Measurements from ENCODE around the gene PIH1D1. TPM values are rescaled to one million over a fixed set of nuclear protein-coding genes. Genes with fewer than 3 reads are reported as not detected.
A peak's percentile ranks its signal among the peaks of the same experiment; 100 is the strongest.
"Not testable (repeated sequence)": the region's sequence is repeated elsewhere in the genome, so short reads cannot be mapped to it uniquely, and the experiment has no call there.

Gene PIH1D1
- total RNA-seq, 1 donor from 2014 or later = 66.3 TPM

- DNase-seq (ENCODE audit: extremely low read depth, low read depth, low spot score) = no peak
Observed at GRCh38 chr19:49456326-49456725, 4.7 kb upstream of the PIH1D1 start.

- DNase-seq (ENCODE audit: extremely low read depth, low read depth, low spot score) = no peak
Observed at GRCh38 chr19:49455773-49456172, 4.2 kb upstream of the PIH1D1 start.

DNA sequence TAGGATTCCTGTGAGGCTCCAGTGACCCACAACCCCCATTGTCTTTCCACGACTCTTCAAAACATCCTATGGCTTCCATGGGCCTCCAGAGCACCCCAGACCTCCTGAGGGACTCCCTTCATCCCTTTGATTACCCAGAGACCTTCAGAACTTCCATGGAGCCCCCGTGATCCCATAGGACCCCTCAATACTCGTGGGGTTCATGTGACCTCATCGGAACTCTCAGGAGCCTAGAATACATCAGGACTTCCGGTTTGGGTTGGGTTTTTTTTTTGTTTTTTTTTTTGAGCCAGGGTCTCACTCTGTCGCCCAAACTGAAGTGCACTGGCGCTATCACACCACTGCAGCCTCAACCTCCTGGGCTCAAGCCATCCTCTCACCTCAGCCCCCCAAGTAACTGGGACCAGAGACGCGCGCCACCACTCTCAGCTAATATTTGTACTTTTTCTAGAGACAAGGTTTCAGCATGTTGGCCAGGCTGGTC lies 2.2 kb upstream of the PIH1D1 start:
- DNase-seq (ENCODE audit: extremely low read depth, low read depth, low spot score) = no peak

DNA sequence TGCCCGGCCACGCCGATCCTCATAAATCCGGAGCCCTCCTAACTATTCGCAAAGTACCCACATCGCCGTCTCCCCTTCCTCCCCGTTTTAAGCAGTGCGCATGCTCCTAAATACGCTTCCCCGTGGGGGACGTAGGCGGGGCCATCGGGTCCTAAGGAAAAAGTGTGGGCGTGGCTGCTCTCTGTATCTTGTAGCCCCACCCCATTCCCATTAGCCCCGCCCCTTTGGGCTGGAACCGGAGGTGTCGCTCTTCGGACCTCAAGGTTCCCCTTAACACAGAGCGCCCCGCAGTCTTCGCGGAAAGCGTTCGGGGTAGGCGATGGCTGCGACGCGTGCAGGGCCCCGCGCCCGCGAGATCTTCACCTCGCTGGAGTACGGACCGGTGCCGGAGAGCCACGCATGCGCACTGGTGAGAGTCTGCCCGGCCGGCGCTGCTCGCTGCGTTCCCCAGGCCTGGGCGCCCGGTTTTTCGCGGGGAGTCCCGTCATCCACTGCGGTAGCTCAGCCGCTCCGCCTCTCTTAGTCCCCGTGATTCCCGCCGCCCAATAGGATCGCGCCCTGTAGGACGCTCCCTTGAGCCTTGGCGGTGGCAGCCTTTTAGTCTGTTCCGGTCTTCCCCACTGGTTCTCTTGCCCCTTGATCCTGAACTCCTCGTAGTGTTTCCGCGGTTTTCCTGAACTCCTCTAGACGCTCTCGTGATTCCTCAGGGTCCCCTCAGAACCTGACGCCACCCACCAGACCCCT lies 1.6 kb upstream of the PIH1D1 start, which contains the start of gene ALDH16A1:
ALDH16A1 (plus strand) TSS at position 213 of the 744 bp plus-strand sequence; CDS start at position 320, 107 bp downstream.
- peak; percentile 90 for DNase-seq (ENCODE audit: extremely low read depth, low read depth, low spot score)

DNA sequence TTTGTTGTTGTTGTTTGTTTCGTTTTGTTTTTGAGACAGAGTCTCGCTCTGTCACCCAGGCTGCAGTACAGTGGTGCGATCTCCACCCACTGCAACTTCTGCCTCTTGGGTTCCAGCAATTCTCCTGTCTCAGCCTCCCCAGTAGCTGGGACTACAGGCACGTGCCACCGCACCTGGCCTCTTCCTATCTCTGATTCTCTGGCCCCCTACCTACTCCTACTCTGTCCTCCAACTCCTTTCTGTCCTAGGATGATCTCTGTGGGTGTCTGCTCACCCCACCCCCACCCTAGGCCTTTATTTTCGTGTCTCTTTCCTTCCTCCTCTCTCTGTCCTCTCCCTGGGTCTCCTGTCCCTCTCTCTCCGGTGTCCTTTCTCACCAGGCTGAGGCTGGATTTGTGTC lies 1.2 kb downstream of the PIH1D1 start:
- DNase-seq (ENCODE audit: extremely low read depth, low read depth, low spot score) = no peak

DNA sequence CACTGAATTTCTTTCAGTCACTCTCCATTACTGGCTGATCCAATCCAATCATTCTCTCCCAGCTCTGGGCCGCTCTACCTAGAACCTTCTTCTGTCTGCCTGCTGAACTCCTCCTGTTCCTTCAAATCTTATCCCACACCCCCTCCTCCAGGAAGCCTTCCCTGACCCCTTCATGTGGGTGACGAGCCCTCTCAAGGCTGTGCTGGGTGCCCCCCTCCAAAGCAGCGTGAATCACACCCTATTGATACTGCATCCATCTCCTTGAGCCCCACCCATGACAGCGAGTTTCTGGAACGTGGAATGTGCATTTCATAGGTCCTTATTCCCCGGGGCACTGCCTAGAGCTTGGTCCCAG lies 3.2 kb downstream of the PIH1D1 start:
- DNase-seq (ENCODE audit: extremely low read depth, low read depth, low spot score) = no peak

DNA sequence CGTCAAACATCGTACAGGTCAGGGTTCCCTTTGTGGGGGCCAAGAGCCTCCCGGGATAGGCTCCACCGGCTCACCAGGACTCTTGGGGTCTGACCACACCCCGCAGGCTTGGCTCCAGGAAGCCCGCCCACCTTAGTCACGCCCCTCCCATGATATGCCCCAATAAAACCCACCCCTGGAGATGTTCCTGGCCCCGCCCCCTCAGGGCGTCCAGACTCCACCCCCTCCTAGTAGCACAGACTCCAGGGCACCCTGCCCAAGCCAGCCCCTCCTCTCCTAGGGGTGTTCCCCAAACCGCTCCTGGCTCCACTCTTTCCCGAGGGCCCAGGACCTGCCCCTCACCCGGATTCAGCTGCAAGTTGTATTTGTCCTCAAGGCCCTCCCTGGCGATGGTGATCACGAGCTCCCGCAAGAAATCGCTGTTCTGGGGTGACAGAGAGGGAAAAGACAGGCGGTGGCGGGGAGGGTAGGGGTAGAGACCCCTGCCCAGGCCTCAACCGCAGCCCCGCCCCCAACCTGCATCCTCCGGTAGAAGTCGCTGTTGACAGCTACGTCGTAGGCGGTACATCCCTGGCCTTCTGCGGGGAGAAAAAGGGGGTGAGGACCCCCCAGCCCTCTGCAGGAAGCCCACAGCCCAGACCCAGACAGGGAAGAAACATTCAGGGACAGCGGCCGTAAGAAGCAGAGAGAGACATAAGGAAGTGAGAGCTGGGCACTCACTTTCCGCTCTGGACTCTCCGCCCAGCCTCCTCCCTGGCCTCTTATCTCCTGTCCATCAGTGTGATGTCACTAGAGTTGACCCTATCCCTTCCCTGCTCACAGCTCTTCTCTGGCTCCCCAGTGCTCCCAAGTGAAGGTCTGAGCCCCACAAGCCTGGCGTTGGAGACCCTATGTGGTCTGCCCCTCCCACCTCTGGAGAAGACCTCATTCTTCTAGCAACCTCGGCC lies 3.9 kb downstream of the PIH1D1 start:
- no peak for DNase-seq (ENCODE audit: extremely low read depth, low read depth, low spot score)

- no peak for DNase-seq (ENCODE audit: extremely low read depth, low read depth, low spot score)
Observed at GRCh38 chr19:49445997-49446396, 5.6 kb downstream of the PIH1D1 start.

GRCh38 chr19:49444100-49444700 lies 7.4 kb downstream of the PIH1D1 start:
- DNase-seq (ENCODE audit: extremely low read depth, low read depth, low spot score) = not testable (repeated sequence)

GRCh38 chr19:49443366-49444099 lies 8.1 kb downstream of the PIH1D1 start:
- DNase-seq (ENCODE audit: extremely low read depth, low read depth, low spot score) = peak; percentile 62

- DNase-seq (ENCODE audit: extremely low read depth, low read depth, low spot score) = no peak
Observed at GRCh38 chr19:49442771-49443365, 8.7 kb downstream of the PIH1D1 start.

DNA sequence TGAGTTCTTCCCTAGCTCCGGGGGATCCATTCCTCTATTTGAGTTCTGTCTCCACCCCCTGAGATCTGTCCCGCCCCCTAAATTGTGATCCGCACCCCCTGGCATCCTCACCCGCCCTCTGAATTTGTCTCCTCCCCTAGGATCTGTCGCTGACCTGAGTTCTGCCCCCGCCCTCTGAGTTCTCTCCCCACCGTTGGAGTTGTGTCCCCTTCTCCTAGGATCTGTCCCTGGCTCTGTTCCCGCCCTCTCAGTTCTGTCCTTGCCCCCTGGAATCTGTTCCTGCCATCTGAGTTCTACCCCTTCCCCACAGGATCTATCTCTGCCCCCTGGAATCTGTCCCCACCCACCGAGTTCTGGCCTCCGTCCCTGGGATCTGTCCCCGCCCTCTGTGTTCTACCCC lies 9.3 kb downstream of the PIH1D1 start:
- no peak for DNase-seq (ENCODE audit: extremely low read depth, low read depth, low spot score)

GRCh38 chr19:49441960-49442350 lies 9.7 kb downstream of the PIH1D1 start:
- no peak for DNase-seq (ENCODE audit: extremely low read depth, low read depth, low spot score)

- no peak for DNase-seq (ENCODE audit: extremely low read depth, low read depth, low spot score)
Observed at GRCh38 chr19:49441210-49441959, 10.2 kb downstream of the PIH1D1 start, which contains the start of gene SLC17A7. Gene SLC17A7, minus strand, starts transcription at chr19:49441527. Its CDS starts 148 bp downstream, at chr19:49441379.

- no peak for DNase-seq (ENCODE audit: extremely low read depth, low read depth, low spot score)
Observed at GRCh38 chr19:49440439-49441209, 11.0 kb downstream of the PIH1D1 start.

- DNase-seq (ENCODE audit: extremely low read depth, low read depth, low spot score) = no peak
Observed at GRCh38 chr19:49439836-49440235, 11.8 kb downstream of the PIH1D1 start.

GRCh38 chr19:49438261-49438660 lies 13.4 kb downstream of the PIH1D1 start:
- DNase-seq (ENCODE audit: extremely low read depth, low read depth, low spot score) = no peak

DNA sequence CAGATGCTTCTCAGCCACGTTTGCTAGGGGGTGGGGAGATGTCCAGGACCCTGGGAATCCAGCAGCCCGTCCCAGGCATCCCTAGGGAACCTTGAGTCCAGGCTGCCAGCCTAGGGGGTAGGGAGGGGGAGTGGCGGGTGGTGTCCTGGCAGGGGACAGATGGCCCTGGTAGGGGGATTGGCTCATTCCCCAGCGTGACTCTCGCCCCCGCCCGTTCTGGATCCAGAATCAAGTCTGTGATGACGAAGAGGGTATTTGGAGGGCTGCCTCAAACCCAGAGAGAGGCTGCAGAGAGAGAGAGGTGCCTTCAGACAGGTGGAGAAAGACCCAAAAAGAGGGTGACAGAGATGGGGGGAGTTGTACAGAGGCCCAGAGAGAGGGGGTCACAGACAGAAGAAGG lies 14.4 kb downstream of the PIH1D1 start:
- DNase-seq (ENCODE audit: extremely low read depth, low read depth, low spot score) = no peak
